HUES6 (cell line): Measurements from ENCODE around the gene ENAH.
"Not testable (repeated sequence)": the region's sequence is repeated elsewhere in the genome, so short reads cannot be mapped to it uniquely, and the experiment has no call there.

Source experiments
- H3K27ac ChIP-seq: 2 replicates; pipeline ENCODE4 v1.7.0; 2013; ENCODE audit warnings: low read depth, mild to moderate bottlenecking, low read length, inconsistent platforms
- H3K27me3 ChIP-seq: 2 replicates; pipeline ENCODE4 v1.6.1; 2013; ENCODE audit warnings: low read length; ENCODE audit not compliant: control insufficient read depth, insufficient read depth
- H3K36me3 ChIP-seq: 2 replicates; pipeline ENCODE4 v1.6.1; 2013; ENCODE audit warnings: low read length; ENCODE audit not compliant: control insufficient read depth, insufficient read depth
- H3K4me1 ChIP-seq: 2 replicates; pipeline ENCODE4 v1.6.1; 2013; ENCODE audit warnings: low read length; ENCODE audit not compliant: control insufficient read depth, insufficient read depth
- H3K4me3 ChIP-seq: 2 replicates; pipeline ENCODE4 v1.5.1; 2013; ENCODE audit warnings: low read depth, low read length
- H3K9ac ChIP-seq: one replicate; pipeline ENCODE4 v1.6.1; 2013; ENCODE audit warnings: mild to moderate bottlenecking, low read length
- H3K9me3 ChIP-seq: 2 replicates; pipeline ENCODE4 v1.6.1; 2013; ENCODE audit warnings: low read depth, low read length; ENCODE audit not compliant: control insufficient read depth, insufficient read depth

The ENAH gene

DNA sequence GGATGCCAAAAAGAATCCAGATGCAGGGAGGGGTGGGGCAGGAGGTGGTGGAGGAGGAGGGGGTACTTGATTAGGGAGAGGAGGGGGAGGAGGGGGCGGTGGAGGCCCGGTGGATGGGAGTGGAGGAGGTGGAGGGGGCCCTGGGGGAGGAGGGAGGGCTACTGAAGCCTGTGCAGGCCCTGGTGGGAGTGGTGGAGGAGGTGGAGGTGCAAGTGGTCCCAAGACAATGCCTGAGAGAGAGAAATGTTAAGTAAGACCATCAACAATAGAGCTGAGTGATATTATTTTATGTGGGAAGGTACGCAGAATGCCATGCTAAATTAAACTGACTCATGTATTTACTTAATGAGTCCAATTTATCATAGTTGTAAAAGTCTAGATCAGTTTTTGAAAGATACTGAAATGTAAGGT is 138.2 kb downstream of the ENAH start:
- H3K9me3 ChIP-seq = no peaks in the 10 kb centered on the region
- no peak overlapping the region for H3K9ac ChIP-seq
- H3K4me1 ChIP-seq = peaks cover 36% of the 10 kb centered on the region
- no peak overlapping the region for H3K4me3 ChIP-seq
- peaks cover 44% of the 10 kb centered on the region for H3K36me3 ChIP-seq
- H3K27me3 ChIP-seq = no peaks in the 10 kb centered on the region
- no peak overlapping the region for H3K27ac ChIP-seq

GRCh38 chr1:225513576-225513975 is 139.3 kb downstream of the ENAH start:
- Histone ChIP-seq H3K4me1 (peaks cover 44% of the 10 kb centered on the region), H3K36me3 (peaks cover 37% of the 10 kb centered on the region)
- not testable (repeated sequence) for H3K27me3 ChIP-seq, H3K27ac ChIP-seq, H3K4me3 ChIP-seq, H3K9me3 ChIP-seq, H3K9ac ChIP-seq

DNA sequence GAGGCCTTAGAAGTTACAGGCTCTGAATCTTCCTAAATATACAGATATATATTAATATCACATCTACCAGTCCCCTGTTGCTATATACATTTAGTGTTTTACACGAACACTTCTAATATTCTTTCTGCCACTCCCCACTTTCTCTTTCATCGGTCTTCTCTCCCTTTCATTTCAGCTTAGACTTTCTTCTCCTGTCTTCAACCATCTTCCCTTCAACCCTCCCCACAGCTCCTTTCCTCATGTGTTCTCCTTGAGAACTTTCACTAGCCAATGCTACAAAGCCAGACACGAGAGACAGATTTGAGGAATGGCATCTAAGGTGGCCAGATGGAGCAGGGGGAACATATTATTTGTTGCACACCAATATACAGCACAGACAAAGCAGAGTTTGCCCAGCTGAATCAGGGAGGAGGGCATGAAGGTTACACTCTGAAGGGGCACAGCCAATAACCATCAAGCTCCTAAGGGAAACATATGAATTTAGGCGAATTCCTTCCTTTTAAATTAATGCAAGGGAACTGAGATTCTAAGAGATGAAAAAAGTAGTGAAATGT is 141.0 kb downstream of the ENAH start:
- H3K4me3 ChIP-seq = no peak overlapping the region
- peaks cover 33% of the 10 kb centered on the region for H3K36me3 ChIP-seq
- H3K9ac ChIP-seq = no peak overlapping the region
- H3K27ac ChIP-seq = no peak overlapping the region
- H3K9me3 ChIP-seq = no peaks in the 10 kb centered on the region
- H3K4me1 ChIP-seq = peaks cover 43% of the 10 kb centered on the region
- H3K27me3 ChIP-seq = no peaks in the 10 kb centered on the region

DNA sequence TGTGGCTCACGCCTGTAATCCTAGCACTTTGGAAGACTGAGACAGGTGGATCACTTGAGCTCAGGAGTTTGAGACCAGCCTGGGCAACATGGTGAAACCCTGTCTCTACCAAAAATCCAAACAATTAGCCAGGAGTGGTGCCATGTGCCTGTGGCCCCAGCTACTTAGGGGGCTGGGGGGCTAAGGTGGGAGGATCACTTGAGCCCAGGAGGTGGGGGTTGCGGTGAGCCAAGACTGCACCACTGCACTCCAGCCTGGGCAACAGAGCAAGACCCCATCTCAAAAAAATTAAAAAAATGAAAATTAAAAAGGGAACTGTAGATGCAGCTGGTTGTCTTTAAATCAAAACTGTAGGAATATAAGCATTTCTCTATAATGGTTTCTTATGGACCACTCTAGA is 142.2 kb downstream of the ENAH start:
- not testable (repeated sequence) for H3K4me3 ChIP-seq, H3K9ac ChIP-seq, H3K9me3 ChIP-seq, H3K27ac ChIP-seq, H3K27me3 ChIP-seq
- Histone ChIP-seq H3K4me1 (peaks cover 36% of the 10 kb centered on the region), H3K36me3 (peaks cover 40% of the 10 kb centered on the region)

DNA sequence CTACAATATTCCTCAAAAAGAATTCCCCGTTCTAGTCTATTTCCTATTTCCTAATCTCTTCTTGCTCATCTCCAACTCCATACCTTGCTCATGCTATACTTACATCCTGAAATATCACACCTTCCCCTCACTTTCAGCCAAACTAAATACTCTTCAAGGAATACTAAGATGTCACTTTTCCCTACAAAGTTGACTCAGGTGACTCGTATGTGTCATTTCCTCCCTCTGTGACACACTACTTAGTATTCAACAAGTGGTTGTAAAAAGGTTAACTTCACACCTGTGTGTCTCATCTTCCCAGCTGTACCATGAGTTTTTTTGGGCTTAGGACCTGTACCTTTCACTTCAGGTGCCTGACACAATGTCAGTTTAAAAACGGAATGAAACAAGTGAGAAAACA is 143.2 kb downstream of the ENAH start:
- no peaks in the 10 kb centered on the region for H3K9me3 ChIP-seq
- H3K4me1 ChIP-seq = peaks cover 27% of the 10 kb centered on the region
- H3K36me3 ChIP-seq = peaks cover 40% of the 10 kb centered on the region
- H3K27ac ChIP-seq = no peak overlapping the region
- no peaks in the 10 kb centered on the region for H3K27me3 ChIP-seq
- H3K4me3 ChIP-seq = no peak overlapping the region
- no peak overlapping the region for H3K9ac ChIP-seq

- no peak overlapping the region for H3K4me3 ChIP-seq
- H3K9ac ChIP-seq = peak overlapping the region; percentile 63
- H3K36me3 ChIP-seq = peaks cover 40% of the 10 kb centered on the region
- H3K9me3 ChIP-seq = no peaks in the 10 kb centered on the region
- H3K27me3 ChIP-seq = no peaks in the 10 kb centered on the region
- H3K4me1 ChIP-seq = peaks cover 25% of the 10 kb centered on the region
- H3K27ac ChIP-seq = peak overlapping the region; percentile 86
Observed at GRCh38 chr1:225509376-225509707, 143.6 kb downstream of the ENAH start.

DNA sequence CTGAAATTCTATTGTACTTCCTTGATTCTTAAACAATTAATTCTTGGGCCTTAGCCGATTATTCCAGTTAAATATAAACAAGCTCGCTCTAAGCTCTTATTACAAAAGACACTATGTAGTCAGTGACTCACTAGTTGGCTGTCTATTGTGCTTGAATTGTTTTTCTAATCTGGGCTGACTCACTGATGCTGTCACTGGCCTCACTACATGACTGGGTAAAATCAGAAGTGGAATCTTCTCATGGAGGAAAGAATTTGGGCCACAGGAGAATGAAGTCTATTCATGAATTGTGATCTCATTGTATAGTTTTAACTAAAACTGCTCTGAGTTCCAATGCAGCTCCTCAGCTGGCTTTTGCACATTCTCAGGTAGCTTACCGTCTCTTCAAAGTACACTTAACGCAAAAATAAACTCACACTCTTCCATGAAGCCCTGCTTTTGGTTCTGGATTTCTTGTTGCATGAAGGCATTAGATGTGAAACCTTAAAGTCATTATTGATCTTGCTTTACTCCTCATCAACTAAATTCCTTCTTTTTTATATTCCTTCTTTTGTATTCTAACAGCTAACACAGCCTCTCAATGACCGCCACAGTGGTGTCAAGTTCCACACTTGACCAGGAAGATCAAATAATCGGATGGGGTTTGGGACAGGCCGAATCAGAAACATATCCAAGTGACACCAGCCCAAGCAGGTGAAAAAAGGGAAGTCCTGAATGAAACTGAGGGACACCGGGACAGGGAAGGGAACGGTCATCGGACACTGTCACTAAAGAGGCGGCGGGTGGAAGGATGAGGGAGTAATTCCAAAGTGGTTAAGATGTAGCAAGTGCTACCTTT is 144.2 kb downstream of the ENAH start:
- Histone ChIP-seq H3K36me3 (peaks cover 40% of the 10 kb centered on the region), H3K9ac (peak overlapping the region; percentile 63), H3K4me3 (0 out of 2 replicates have a peak overlapping the region, but pooled peaks have one; percentile 6), H3K4me1 (peaks cover 25% of the 10 kb centered on the region), H3K27me3 (no peaks in the 10 kb centered on the region), H3K9me3 (no peaks in the 10 kb centered on the region), H3K27ac (peak overlapping the region; percentile 86)

- no peak overlapping the region for H3K4me3 ChIP-seq
- H3K36me3 ChIP-seq = peaks cover 22% of the 10 kb centered on the region
- H3K4me1 ChIP-seq = peaks cover 33% of the 10 kb centered on the region
- no peaks in the 10 kb centered on the region for H3K9me3 ChIP-seq
- H3K9ac ChIP-seq = no peak overlapping the region
- no peaks in the 10 kb centered on the region for H3K27me3 ChIP-seq
- H3K27ac ChIP-seq = no peak overlapping the region
Observed at GRCh38 chr1:225506727-225507126, 146.2 kb downstream of the ENAH start.

GRCh38 chr1:225504776-225505175 is 148.1 kb downstream of the ENAH start:
- Histone ChIP-seq H3K36me3 (peaks cover 17% of the 10 kb centered on the region), H3K27ac (no peak overlapping the region)

DNA sequence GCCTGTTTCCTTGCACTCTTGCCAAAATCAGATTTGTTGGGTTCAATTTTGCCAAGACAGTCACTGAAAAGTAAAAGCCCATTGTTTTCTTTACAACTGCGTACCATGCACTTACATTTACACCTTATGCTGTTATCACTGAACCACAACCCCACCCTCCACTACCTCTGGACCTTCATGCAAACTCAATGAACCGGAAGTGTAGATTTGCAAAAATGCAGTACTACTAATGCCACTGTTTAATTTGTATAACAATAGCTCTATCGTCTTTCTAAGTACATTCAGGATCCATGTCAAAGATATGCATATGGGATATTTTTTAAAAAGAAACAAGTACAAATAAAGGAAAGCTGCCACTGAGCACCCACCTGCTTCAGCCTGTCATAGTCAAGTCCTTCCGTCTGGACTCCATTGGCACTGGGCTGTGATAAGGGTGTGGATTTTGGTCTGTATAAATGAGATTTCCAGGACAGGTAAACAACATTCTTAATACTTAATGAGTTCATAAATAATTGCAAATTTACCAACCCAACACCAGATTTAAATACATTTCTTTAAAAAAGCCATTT is 152.2 kb downstream of the ENAH start:
- H3K9ac ChIP-seq = no peak overlapping the region
- peak overlapping the region; percentile 44 for H3K27ac ChIP-seq
- H3K36me3 ChIP-seq = peaks cover 28% of the 10 kb centered on the region

More at GRCh38 chr1:225504776-225505175, 148.1 kb downstream of the ENAH start:
- Histone ChIP-seq H3K4me3 (no peak overlapping the region), H3K9ac (no peak overlapping the region), H3K9me3 (no peaks in the 10 kb centered on the region), H3K27me3 (no peaks in the 10 kb centered on the region), H3K4me1 (peaks cover 38% of the 10 kb centered on the region)

GRCh38 chr1:225498549-225499136 is 154.3 kb downstream of the ENAH start:
- Histone ChIP-seq H3K4me1 (peaks cover 21% of the 10 kb centered on the region), H3K9ac (no peak overlapping the region), H3K36me3 (peaks cover 35% of the 10 kb centered on the region), H3K9me3 (no peaks in the 10 kb centered on the region), H3K4me3 (no peak overlapping the region), H3K27me3 (no peaks in the 10 kb centered on the region), H3K27ac (no peak overlapping the region)

More for the DNA sequence above, 152.2 kb downstream of the ENAH start:
- no peaks in the 10 kb centered on the region for H3K9me3 ChIP-seq
- no peak overlapping the region for H3K4me3 ChIP-seq
- peaks cover 21% of the 10 kb centered on the region for H3K4me1 ChIP-seq
- no peaks in the 10 kb centered on the region for H3K27me3 ChIP-seq
